HEK293T (cell line): ENCODE results near the gene SCAANT1.

Experiments
- ARNT ChIP-seq: fragments of 450-650 bp; IDR thresholded peaks from 2 replicates; pipeline ENCODE4 v1.6.1; 2017; ENCODE audit warnings: mild to moderate bottlenecking
- BHLHE40 ChIP-seq: fragments of 450-650 bp; IDR thresholded peaks from 2 replicates; pipeline ENCODE4 v1.6.1; 2016; ENCODE audit warnings: mild to moderate bottlenecking, moderate library complexity, borderline replicate concordance
- CTBP1 ChIP-seq: fragments of 450-650 bp; IDR thresholded peaks from 2 replicates; pipeline ENCODE4 v1.6.1; 2016; ENCODE audit warnings: borderline replicate concordance
- ELF4 ChIP-seq: fragments of 450-650 bp; IDR thresholded peaks from 2 replicates; pipeline ENCODE4 v1.6.1; 2017; ENCODE audit warnings: antibody characterized with exemption
- FOXK2 ChIP-seq: fragments of 450-650 bp; IDR thresholded peaks from 2 replicates; pipeline ENCODE4 v1.6.1; 2016; ENCODE audit warnings: mild to moderate bottlenecking
- FOXM1 ChIP-seq: fragments of 450-650 bp; IDR thresholded peaks from 2 replicates; pipeline ENCODE4 v1.6.1; 2017; ENCODE audit warnings: mild to moderate bottlenecking, borderline replicate concordance
- L3MBTL2 ChIP-seq: fragments of 450-650 bp; conservative IDR thresholded peaks from 2 replicates; pipeline ENCODE4 v1.6.1; 2016; ENCODE audit warnings: mild to moderate bottlenecking
- NFRKB ChIP-seq: fragments of 450-650 bp; IDR thresholded peaks from 2 replicates; pipeline ENCODE4 v1.6.1; 2016; ENCODE audit warnings: mild to moderate bottlenecking, moderate library complexity
- SP1 ChIP-seq: fragments of 450-650 bp; IDR thresholded peaks from 2 replicates; pipeline ENCODE4 v1.6.1; 2017
- SUZ12 ChIP-seq: fragments of 450-650 bp; IDR thresholded peaks from 2 replicates; pipeline ENCODE4 v1.6.1; 2016; ENCODE audit warnings: mild to moderate bottlenecking
- TARDBP ChIP-seq: fragments of 450-650 bp; IDR thresholded peaks from 2 replicates; pipeline ENCODE4 v1.6.1; 2016
- ZNF384 ChIP-seq: fragments of 450-650 bp; IDR thresholded peaks from 2 replicates; pipeline ENCODE4 v1.6.1; 2016
- TF ChIP-seq, protein P1 (sequence below): fragments of 450-650 bp; IDR thresholded peaks from 2 replicates; pipeline ENCODE4 v1.6.1; 2016

DNA sequence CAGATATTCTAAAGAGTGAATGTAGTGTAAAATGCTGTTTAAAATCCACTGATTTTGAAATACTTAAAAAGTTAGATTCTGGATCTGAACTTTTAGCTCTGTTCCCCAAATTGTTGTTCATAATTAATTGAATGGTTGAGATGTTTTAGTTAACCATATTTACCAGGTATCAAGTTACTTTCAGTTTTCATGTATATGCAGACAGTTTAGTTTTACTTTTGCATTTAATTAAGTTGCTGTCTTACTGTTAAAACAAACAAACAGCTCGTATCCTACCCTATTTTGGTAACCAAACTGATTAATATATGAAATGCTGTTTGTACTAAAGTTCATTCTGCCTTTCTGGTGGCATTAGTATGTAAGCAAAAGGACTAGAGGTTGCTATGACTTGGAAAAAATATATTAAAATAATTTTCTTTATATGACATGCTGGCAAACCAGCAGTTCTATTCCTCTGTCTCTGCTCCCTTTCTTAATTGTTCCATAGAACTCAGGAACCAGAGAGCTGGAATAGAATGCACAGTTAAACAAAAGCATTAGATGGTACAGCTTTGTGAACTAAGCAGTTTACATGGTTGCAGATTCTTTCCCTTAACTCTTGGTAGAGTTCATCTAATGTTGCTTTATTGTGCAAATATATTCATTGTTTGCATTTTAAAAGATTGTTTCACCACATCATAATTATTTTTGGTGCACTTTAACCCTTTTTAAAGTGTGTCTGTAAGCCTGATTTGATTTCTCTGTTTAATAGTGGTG lies 39.5 kb upstream of the SCAANT1 start:
- TF ChIP-seq ZNF384 (no peak), SP1 (no peak), ELF4 (no peak), FOXK2 (no peak), ARNT (no peak), SUZ12 (no peak), CTBP1 (no peak), L3MBTL2 (no peak), FOXM1 (no peak), NFRKB (no peak), BHLHE40 (no peak), TARDBP (no peak)
- TF ChIP-seq, protein P1, sequence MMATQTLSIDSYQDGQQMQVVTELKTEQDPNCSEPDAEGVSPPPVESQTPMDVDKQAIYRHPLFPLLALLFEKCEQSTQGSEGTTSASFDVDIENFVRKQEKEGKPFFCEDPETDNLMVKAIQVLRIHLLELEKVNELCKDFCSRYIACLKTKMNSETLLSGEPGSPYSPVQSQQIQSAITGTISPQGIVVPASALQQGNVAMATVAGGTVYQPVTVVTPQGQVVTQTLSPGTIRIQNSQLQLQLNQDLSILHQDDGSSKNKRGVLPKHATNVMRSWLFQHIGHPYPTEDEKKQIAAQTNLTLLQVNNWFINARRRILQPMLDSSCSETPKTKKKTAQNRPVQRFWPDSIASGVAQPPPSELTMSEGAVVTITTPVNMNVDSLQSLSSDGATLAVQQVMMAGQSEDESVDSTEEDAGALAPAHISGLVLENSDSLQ, result no peak
